ENCODE measurements around the gene PHPT1.
A peak's percentile ranks its signal among the peaks of the same experiment; 100 is the strongest.

The PHPT1 gene

DNA sequence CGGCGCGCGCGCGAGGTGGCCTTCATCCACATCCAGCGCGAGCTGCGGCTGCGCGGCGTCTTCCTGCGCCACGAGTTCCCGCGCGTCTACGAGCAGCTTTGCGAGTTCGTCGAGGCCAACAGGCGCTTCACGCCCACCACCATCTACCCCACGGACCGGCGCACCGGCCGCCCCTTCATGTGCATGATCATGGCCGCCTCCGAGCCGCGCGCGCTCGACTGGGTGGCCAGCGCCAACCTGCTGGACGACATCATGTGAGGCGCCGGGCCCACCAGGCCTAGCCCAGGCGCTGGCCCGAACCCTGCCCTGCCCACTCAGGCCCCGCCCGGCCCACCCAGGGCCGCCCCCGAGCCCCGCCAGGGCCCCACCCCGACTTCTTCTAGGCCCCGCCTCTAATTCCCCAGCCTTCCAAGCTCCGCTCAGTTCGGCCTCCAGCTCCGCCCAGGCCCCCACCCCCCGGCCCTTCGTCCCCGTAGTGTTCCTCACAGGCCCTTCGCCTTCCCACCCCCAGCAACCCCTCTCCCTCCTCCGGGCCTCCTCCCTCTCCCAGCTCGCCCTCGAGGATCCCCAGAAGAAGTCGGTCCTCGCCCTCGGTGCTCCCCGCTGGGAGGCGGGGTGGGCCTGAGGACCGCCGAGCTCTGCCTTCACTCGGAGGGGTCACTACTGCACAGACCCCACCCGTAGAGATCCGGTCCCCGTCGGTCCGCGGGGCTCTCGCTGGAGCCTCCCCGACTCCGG is 2.0 kb upstream of the PHPT1 start:
- Mint-ChIP-seq H3K27ac (peak overlapping the region; percentile 81), H3K36me3 (ENCODE audit: low read depth) (no peaks in the 10 kb centered on the region), H3K9me3 (no peaks in the 10 kb centered on the region), H3K4me1 (peaks cover 24% of the 10 kb centered on the region), H3K4me3 (peak overlapping the region; percentile 87), H3K27me3 (peaks cover 14% of the 10 kb centered on the region)
- ATAC-seq (no peak), DNase-seq (no peak)

DNA sequence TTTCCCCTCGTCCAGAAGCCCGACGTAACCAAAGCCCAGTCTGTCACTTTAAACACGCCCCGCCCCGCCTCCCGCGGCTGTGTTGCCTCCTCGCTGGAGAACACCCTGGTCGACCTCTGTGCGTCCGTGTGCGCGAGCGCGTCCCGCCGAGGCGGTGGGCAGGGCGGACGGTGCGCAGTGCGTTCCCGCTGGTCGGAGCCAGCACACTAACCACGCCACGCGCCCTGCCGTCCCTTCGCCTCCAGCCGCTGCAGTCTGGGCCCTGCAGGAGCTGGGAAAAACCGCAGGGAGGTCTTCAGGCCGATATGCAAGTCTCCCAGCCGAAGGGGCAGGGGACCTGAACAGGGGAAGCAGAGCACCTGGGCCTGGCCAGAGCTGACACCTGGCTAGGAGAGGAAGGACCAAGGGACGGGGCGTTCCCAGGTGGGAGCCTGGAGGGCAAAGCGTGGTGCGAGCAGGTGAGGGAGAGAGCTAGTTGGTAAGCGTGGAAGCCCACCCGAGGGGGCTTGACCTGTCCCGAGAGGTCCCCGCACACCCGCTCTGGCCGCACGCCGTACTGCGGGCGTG is 1.3 kb upstream of the PHPT1 start:
- H3K9me3 Mint-ChIP-seq = no peaks in the 10 kb centered on the region
- no peaks in the 10 kb centered on the region for H3K36me3 Mint-ChIP-seq (ENCODE audit: low read depth)
- H3K4me1 Mint-ChIP-seq = peaks cover 21% of the 10 kb centered on the region
- H3K4me3 Mint-ChIP-seq = peak overlapping the region; percentile 87
- H3K27ac Mint-ChIP-seq = peak overlapping the region; percentile 81
- ATAC-seq (peak; percentile 41), DNase-seq (peak; percentile 89)
- H3K27me3 Mint-ChIP-seq = peaks cover 14% of the 10 kb centered on the region

GRCh38 chr9:136848393-136849037 is 694 bp upstream of the PHPT1 start:
- peaks cover 19% of the 10 kb centered on the region for H3K4me1 Mint-ChIP-seq
- peak overlapping the region; percentile 88 for H3K27ac Mint-ChIP-seq
- no peaks in the 10 kb centered on the region for H3K9me3 Mint-ChIP-seq
- H3K27me3 Mint-ChIP-seq = peaks cover 14% of the 10 kb centered on the region
- ATAC-seq (peak; percentile 0), DNase-seq (no peak)
- H3K36me3 Mint-ChIP-seq (ENCODE audit: low read depth) = no peaks in the 10 kb centered on the region
- peak overlapping the region; percentile 87 for H3K4me3 Mint-ChIP-seq

DNA sequence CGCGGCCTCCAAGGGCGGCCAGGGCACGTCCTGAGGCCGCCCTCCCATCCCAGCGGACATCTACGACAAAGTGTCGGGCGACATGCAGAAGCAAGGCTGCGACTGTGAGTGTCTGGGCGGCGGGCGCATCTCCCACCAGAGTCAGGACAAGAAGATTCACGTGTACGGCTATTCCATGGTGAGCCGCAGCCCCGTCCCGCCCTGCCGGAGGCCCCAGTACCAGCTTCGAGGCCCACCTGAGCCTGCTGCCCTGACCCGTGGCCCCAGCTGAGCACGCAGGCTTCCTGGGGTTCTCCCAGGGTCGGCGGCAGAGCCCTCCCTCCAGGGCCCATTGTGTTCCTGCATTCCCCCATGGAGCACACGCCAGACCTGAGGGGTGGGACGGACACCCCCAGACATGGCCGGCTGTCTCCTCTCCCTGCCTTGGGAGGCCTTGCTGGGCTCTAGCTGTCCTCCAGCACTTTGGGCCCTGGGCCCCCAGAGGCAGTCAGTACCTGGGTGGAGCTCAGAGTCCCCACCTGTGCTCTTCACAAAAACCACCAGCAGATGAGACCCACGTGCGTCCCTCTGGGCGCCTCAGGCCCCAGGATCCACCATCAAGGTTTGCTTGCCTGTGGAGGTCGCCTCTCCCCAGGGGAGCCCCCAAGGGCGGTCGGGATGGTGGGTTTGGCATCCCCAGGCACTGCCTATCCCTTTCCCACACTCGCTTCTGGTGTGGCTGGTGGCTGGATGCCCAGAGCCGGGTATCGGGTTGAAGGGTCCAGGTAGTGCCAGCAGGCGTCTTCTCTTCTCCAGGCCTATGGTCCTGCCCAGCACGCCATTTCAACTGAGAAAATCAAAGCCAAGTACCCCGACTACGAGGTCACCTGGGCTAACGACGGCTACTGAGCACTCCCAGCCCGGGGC is 1.0 kb downstream of the PHPT1 start:
- H3K4me3 Mint-ChIP-seq = peak overlapping the region; percentile 87
- H3K4me1 Mint-ChIP-seq = peaks cover 15% of the 10 kb centered on the region
- H3K27ac Mint-ChIP-seq = no peak overlapping the region
- ATAC-seq = no peak
- no peaks in the 10 kb centered on the region for H3K36me3 Mint-ChIP-seq (ENCODE audit: low read depth)
- H3K9me3 Mint-ChIP-seq = no peaks in the 10 kb centered on the region
- peaks cover 13% of the 10 kb centered on the region for H3K27me3 Mint-ChIP-seq
- no peak for DNase-seq

GRCh38 chr9:136850866-136851775 is 1.9 kb downstream of the PHPT1 start:
- no peaks in the 10 kb centered on the region for H3K36me3 Mint-ChIP-seq (ENCODE audit: low read depth)
- H3K9me3 Mint-ChIP-seq = no peaks in the 10 kb centered on the region
- peaks cover 11% of the 10 kb centered on the region for H3K27me3 Mint-ChIP-seq
- DNase-seq (no peak), ATAC-seq (no peak)
- peaks cover 15% of the 10 kb centered on the region for H3K4me1 Mint-ChIP-seq
- no peak overlapping the region for H3K4me3 Mint-ChIP-seq
- no peak overlapping the region for H3K27ac Mint-ChIP-seq

DNA sequence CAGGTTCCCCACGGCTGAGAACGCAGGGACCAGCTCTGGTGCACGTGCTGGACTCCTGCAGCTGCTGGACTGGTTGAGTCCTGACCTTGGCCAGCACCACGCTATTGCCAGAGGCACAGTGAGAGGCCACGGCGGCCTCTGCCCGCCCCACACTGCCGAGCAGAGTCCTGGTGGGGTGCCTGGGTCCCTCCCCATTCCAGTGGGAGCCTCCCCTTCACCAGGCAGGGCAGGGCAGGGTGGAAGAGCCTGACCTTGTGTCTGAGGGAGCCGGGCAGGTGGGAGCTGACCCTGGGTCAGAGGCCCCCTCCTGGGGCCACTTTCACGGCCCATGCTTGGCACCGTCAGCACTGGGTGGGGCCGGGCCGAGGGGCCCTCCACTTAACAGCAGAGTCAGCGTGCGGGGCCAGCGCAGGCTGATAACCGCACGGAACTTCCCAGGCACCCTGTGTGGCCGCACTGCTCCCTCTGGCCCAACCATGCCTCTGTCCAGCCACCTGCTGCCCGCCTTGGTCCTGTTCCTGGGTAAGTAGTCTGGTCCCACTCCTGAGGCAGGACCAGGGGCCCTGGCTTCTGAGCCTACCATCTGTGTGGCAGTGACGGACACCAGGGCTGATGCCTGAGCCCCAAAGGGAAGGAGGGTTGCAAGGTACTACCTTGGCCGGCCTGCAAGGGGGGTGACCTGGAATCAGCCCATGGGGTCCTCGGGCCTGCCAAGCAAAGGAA is 2.9 kb downstream of the PHPT1 start, which contains the start of gene MAMDC4:
Gene MAMDC4 (plus strand): TSS at position 406 of the 723 bp plus-strand sequence. CDS start 71 bp downstream, at position 477.
- H3K4me3 Mint-ChIP-seq = no peak within 1 kb of the TSS
- peaks cover 7% of the 10 kb centered on the region for H3K27me3 Mint-ChIP-seq
- no peaks in the 10 kb centered on the region for H3K9me3 Mint-ChIP-seq

DNA sequence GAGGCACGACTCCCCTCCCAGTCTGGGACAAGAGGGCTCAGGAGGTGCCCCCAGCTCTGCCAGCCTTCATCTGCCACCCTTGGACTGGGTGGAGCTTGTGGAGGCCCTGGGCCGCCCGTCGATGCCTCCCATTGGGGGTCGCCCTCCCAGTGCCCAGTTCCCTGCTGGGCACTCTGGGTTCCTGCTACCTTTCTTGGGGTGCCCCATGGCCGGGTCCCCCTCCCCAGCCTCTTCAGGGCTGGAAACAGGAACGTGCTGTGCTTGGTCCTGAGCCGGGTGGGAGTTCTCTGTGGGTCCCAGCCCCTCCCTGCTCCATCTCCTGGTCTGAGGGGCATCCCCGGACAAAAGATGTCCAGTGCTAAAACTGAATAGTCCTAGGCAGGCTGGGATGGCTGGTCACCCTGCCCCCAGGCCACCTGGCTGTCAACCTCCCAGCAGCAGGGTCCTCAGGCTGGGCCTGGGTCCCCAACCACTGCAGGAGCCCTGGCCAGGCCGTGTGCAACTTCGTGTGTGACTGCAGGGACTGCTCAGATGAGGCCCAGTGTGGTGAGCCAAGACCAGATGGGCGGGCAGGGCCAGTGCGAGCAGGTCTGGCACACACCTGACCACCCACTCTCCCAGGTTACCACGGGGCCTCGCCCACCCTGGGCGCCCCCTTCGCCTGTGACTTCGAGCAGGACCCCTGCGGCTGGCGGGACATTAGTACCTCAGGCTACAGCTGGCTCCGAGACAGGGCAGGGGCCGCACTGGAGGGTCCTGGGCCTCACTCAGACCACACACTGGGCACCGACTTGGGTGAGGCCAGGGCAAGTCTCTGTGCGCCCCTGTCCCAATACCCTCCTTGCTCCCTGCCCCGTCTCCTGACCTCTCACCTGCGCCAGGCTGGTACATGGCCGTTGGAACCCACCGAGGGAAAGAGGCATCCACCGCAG is 3.7 kb downstream of the PHPT1 start:
- no peaks in the 10 kb centered on the region for H3K9me3 Mint-ChIP-seq
- ATAC-seq (no peak), DNase-seq (no peak)
- H3K27me3 Mint-ChIP-seq = peaks cover 2% of the 10 kb centered on the region
- H3K36me3 Mint-ChIP-seq (ENCODE audit: low read depth) = no peaks in the 10 kb centered on the region
- H3K4me3 Mint-ChIP-seq = no peak overlapping the region
- H3K27ac Mint-ChIP-seq = no peak overlapping the region
- peaks cover 9% of the 10 kb centered on the region for H3K4me1 Mint-ChIP-seq

More for the DNA sequence above, 2.9 kb downstream of the PHPT1 start, which contains the start of gene MAMDC4:
- Mint-ChIP-seq H3K4me1 (peaks cover 13% of the 10 kb centered on the region), H3K36me3 (ENCODE audit: low read depth) (no peaks in the 10 kb centered on the region), H3K27ac (no peak within 1 kb of the TSS)
- ATAC-seq = no peak
- DNase-seq = no peak

GRCh38 chr9:136853596-136854112 is 4.4 kb downstream of the PHPT1 start:
- no peaks in the 10 kb centered on the region for H3K9me3 Mint-ChIP-seq
- no peak overlapping the region for H3K27ac Mint-ChIP-seq
- no peaks in the 10 kb centered on the region for H3K36me3 Mint-ChIP-seq (ENCODE audit: low read depth)
- ATAC-seq (no peak), DNase-seq (no peak)
- H3K4me1 Mint-ChIP-seq = peaks cover 7% of the 10 kb centered on the region
- H3K4me3 Mint-ChIP-seq = no peak overlapping the region
- no peaks in the 10 kb centered on the region for H3K27me3 Mint-ChIP-seq

DNA sequence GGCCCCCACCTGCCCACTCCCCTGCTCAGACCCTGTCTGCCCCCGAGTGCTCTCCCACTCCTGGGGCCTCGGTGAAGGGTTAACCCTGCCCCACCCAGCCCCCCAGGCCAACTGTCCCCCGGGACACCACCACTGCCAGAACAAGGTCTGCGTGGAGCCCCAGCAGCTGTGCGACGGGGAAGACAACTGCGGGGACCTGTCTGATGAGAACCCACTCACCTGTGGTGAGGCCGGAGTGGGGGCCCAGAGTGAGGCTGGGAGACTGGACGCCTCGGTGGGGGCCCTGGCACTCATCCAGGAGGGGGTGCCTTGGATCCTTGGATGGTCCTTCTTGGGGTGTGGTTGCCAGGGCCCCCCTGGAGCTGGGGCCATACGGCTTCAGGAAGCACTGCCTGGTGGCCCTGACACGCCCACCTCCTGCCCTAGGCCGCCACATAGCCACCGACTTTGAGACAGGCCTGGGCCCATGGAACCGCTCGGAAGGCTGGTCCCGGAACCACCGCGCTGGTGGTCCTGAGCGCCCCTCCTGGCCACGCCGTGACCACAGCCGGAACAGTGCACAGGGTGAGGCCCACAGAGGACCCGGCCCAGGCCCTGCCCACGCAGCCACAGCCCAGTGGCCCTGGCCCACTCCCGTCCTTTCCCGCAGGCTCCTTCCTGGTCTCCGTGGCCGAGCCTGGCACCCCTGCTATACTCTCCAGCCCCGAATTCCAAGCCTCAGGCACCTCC is 5.1 kb downstream of the PHPT1 start:
- Mint-ChIP-seq H3K36me3 (ENCODE audit: low read depth) (no peaks in the 10 kb centered on the region), H3K27ac (no peak overlapping the region), H3K9me3 (no peaks in the 10 kb centered on the region), H3K27me3 (no peaks in the 10 kb centered on the region), H3K4me3 (no peak overlapping the region), H3K4me1 (peaks cover 3% of the 10 kb centered on the region)
- DNase-seq (no peak), ATAC-seq (no peak)

DNA sequence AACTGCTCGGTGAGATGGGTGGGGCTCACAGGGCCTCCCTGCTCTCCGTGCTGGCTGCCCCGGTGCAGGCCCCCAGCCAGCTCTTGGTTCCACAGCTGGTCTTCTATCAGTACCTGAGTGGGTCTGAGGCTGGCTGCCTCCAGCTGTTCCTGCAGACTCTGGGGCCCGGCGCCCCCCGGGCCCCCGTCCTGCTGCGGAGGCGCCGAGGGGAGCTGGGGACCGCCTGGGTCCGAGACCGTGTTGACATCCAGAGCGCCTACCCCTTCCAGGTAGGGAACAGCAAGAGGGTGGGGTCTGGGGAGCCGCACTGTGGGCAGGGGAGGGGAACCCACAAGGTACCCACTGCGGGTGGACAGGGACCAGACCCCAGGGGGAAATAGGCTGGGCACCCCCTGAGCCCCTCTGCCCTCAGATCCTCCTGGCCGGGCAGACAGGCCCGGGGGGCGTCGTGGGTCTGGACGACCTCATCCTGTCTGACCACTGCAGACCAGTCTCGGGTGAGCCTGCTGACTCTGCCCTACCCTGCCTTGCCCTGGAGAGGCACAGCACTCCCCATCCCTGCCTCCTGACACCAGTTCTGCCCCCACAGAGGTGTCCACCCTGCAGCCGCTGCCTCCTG is 5.7 kb downstream of the PHPT1 start:
- H3K4me3 Mint-ChIP-seq = no peak overlapping the region
- H3K36me3 Mint-ChIP-seq (ENCODE audit: low read depth) = no peaks in the 10 kb centered on the region
- no peak overlapping the region for H3K27ac Mint-ChIP-seq
- DNase-seq (no peak), ATAC-seq (no peak)
- no peaks in the 10 kb centered on the region for H3K4me1 Mint-ChIP-seq
- H3K27me3 Mint-ChIP-seq = no peaks in the 10 kb centered on the region
- no peaks in the 10 kb centered on the region for H3K9me3 Mint-ChIP-seq

GRCh38 chr9:136855461-136856078 is 6.4 kb downstream of the PHPT1 start:
- H3K27me3 Mint-ChIP-seq = no peaks in the 10 kb centered on the region
- no peaks in the 10 kb centered on the region for H3K4me1 Mint-ChIP-seq
- ATAC-seq (no peak), DNase-seq (no peak)
- H3K9me3 Mint-ChIP-seq = no peaks in the 10 kb centered on the region
- H3K36me3 Mint-ChIP-seq (ENCODE audit: low read depth) = no peaks in the 10 kb centered on the region
- no peak overlapping the region for H3K4me3 Mint-ChIP-seq
- H3K27ac Mint-ChIP-seq = no peak overlapping the region

Measured in activated naive CD8-positive, alpha-beta T cell treated with anti-CD3 and anti-CD28 coated beads, Interleukin-2, amount 50 U/mL, for 24 hours (primary cell).